RCC 7860 (cell line): ENCODE data around the gene POLR3A.
"Not testable (repeated sequence)": the region's sequence is repeated elsewhere in the genome, so short reads cannot be mapped to it uniquely, and the experiment has no call there.

ENCODE experiments used
- DNase-seq: peaks from one replicate; pipeline ENCODE4 v3.0.0-alpha.2; 2015; ENCODE audit warnings: low spot score
- FAIRE-seq: peaks from 2 replicates; lab custom pipeline; 2012; peaks lifted over from hg19 to GRCh38; lab: Jason Lieb, UNC

The POLR3A gene

GRCh38 chr10:78025685-78026364, 3.5 kb downstream of the POLR3A start:
- FAIRE-seq (no peak), DNase-seq (peak; percentile 74)

- DNase-seq = no peak
- FAIRE-seq = no peak
These were observed 5.6 kb downstream of the POLR3A start for GRCh38 chr10:78023741-78024140.

DNA sequence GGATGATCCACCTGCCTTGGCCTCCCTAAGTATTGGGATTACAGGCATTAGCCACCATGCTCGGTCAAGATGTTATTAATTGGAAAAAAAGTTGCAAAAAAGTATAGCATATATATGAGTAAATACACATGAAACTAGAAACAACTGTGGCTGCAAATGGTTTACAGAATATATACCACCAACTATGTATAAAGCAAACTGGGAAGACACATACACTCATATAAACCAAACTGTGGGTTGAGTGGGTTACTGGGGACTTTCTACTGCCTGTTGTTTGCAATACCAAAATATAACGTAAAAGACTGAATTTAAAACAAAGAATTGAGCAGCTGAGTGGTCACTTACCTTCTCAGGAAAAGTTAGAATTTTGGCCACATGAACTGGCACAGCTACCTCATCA, 8.1 kb downstream of the POLR3A start:
- DNase-seq (no peak), FAIRE-seq (no peak)

DNA sequence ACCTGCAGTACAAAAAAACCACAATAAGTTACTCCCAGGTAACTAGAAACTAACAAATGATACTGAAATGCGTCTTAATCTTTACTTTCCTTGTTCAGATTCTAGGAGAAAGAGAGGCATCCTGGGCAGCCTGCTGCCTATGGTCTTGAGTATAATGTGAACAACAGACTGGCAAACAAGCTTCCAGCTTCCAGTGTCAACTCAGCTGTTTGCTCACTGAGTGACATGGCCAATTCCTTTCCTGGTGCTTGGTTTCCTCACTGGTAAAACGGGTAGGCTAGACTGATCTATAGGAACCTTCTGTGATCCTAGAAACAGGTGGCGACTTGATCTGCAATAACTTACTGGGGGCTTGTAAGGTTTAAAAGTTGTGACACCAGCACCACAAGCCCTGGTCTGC, 10.1 kb downstream of the POLR3A start:
- no peak for FAIRE-seq
- no peak for DNase-seq

- FAIRE-seq = no peak
- no peak for DNase-seq
These were observed 11.5 kb downstream of the POLR3A start for GRCh38 chr10:78017856-78018255.

- DNase-seq (no peak), FAIRE-seq (no peak)
These were observed 13.8 kb downstream of the POLR3A start for GRCh38 chr10:78015546-78015945.

DNA sequence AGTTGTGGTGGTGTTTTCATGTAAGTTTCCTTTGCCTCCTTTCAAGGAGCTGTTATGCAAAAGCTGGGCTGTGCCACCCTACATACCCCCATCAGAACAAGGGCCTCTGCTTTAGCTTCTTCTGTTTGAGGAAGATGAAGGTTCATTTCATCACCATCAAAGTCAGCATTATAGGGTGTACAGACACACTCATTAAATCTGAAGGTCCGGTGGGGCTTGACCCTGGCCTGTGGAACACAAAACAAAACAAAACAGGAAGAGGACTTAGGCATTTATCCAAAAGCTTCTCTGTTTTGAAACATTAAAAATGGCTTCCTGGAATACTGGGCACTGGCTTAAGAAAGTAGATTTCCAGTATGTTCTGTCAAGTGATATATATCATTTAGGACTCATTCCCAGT, 15.8 kb downstream of the POLR3A start:
- FAIRE-seq (no peak), DNase-seq (no peak)

DNA sequence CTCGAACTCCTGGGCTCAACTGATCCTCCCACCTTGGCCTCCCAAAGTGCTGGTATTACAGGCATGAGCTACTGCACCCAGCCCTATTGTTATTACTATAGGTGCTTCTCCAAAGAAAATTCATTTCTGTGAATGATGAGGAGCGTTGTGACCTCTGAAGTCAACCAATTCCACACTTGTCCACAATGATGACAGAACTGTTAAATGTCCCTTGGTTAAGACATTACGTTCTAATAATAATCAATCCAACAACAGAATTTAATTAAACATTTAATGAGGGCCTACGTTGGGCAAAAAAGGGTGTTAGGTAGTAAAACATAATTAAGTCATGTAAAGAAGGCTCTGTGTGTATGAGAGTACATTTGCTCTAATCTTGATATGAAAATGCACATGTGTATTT, 18.2 kb downstream of the POLR3A start:
- FAIRE-seq (no peak), DNase-seq (no peak)

GRCh38 chr10:78010278-78010677, 19.0 kb downstream of the POLR3A start:
- DNase-seq = no peak
- no peak for FAIRE-seq

DNA sequence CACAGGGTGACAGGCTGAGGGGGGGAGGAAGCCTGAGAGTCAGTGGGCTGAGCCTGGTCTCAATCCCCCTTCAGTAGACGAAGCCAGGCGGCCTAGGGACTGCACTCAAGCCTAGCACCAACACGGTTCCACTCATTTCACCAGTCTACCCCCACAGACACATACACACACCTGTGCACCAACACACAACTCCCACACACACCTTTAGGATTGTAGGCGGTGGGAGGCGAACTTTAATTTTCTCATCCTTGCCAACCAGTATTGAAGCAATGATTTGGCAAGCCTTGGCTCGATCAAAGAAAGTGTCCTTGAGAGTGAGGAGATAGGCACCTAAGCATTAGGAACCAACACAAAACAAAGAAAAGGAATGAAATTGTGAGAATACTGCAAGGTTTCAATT, 19.7 kb downstream of the POLR3A start:
- no peak for FAIRE-seq
- DNase-seq = no peak

DNA sequence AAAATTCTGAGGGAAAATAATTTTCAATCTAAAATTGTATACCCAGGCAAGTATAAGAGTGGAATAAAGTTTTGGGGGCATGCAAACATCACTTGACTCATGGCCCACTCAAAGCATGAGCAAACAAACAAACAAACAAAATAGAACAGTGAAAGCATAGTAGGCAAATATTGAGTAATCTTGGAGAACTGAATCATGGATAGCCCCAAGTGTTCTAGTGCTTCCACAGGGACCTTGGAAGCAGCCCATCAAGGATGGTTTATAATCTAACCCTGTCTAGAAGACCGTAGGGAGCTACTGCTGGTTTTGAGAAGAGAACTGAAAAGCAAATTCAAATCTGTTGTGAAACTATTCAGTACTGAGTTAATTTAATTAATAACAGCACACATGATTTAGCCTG, 22.1 kb downstream of the POLR3A start:
- FAIRE-seq (no peak), DNase-seq (no peak)

- DNase-seq = no peak
- no peak for FAIRE-seq
These were observed 24.9 kb downstream of the POLR3A start for GRCh38 chr10:78004215-78005026.

DNA sequence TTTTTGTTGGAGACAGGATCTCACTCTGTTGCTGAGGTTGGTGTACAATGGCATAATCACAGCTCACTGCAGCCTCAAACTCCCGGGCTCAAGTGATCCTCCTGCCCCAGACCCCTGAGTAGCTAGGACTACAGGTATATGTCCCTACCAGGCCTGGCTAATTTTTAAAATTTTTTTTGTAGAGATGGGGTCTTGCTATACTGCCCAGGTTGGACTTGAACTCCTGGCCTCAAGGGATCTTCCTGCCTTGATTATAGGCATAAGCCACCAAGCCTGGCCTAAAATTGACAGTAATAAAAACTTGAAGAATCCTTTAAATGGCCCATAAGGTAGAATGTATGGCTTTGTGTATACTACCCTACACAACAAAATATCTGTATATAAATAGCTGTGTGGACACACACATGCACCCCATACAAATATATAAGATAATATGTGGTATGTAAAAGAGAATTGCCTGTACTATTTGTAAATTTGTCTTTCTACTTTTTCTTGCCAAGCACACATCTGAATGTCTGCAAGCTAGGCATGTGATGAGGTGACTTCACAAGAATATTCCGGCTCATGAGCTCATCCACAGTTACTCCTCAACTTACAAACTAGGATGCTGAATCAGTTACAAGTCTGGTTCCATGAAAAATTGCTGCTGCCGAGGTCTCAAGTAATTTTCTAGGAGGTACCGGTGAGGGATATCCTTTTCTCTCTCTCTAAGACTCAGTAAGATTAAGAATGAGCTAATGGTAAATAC, 26.6 kb downstream of the POLR3A start:
- no peak for DNase-seq
- no peak for FAIRE-seq

DNA sequence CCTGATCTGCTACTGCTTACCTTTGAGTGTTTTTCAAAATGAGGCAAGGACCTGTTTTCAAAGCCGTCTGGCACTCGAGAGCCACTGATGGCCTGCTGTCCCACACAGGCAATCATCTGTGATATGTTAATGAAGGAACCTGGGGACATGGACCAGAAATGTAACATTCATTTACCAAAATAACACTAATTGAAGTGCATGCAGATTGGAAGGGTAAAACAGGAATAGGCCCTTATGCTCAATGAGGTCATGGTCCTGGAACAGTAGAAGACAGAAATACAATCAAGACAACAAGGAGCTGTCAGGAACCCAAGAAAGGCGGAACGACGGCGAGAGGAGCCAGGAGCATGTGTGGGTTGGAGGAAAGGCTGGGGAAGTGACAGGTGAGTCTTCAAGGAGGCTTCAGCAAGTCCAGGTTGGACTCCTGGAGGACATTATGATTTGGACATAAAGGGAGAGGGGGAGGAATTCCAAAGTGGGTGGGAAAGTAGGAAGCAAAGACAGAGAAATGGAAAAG, 28.3 kb downstream of the POLR3A start:
- DNase-seq (no peak), FAIRE-seq (no peak)

DNA sequence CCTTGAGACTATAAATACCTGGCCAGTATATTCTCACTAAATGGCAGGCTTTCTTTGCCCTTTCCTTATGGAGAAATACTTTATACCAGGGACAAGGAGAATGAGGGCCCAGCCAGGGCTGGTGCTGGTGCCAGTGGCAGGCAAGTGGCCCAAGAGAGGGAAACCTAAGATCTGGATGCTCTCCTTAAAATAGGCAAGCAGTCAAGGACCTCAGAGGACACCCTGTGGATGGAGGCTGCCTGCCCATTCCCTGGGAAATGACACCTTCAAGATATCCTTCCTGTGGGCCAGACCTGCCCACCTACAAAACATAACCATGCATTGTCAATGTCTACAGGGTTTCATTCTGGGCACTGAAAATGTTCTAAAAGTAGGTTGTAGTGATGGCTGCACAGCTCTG, 29.1 kb downstream of the POLR3A start:
- no peak for FAIRE-seq
- no peak for DNase-seq

DNA sequence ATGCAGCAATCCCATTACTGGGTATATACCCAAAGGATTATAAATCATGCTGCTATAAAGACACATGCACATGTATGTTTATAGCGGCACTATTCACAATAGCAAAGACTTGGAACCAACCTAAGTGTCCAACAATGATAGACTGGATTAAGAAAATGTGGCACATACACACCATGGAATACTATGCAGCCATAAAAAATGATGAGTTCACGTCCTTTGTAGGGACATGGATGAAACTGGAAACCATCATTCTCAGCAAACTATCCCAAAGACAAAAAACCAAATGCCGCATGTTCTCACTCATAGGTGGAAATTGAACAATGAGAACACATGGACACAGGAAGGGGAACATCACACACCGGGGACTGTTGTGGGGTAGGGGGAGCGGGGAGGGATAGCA, 30.5 kb downstream of the POLR3A start:
- DNase-seq, FAIRE-seq: not testable (repeated sequence)

DNA sequence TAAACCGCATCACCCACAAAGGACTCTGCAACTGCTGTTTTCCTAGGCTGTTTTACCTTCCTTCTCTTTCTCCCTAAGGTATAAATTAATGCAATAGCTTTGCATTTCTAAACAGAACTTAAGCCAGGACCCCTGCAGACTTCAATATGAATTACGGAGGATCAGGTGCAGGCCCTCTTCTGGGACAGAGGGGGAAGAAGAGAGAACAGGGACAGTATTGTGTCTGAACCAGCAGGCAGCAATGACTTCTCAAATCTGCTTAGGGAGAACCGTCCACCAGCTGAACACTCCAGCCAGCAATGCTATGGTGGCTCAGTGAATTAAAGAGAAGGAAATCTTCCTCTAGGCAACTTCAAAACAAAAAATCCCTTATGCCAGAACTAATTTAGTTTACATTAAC, 35.7 kb downstream of the POLR3A start:
- no peak for DNase-seq
- FAIRE-seq = no peak

GRCh38 chr10:77989081-77989724, 40.1 kb downstream of the POLR3A start:
- no peak for FAIRE-seq
- no peak for DNase-seq

- no peak for FAIRE-seq
These were observed 41.6 kb downstream of the POLR3A start for GRCh38 chr10:77987671-77988255.

GRCh38 chr10:77984986-77985385, 44.3 kb downstream of the POLR3A start:
- no peak for FAIRE-seq
- no peak for DNase-seq

More at GRCh38 chr10:77987671-77988255, 41.6 kb downstream of the POLR3A start:
- DNase-seq = no peak
